Cardiac fibroblast (primary cell): ENCODE data around the gene KAT8.
A peak's percentile ranks its signal among the peaks of the same experiment; 100 is the strongest.

Source experiments
- DNase-seq, 2 donors: peaks; one replicate each; pipeline versions ENCODE4 v3.0.0 to v3.0.0-alpha.2; 2010; ENCODE audit warnings: low read depth in 2 of 2
- H3K4me3 ChIP-seq, 2 donors: replicated peaks in 1 of 2; 1 replicate in 1 of 2; 2 replicates in 1 of 2; pipeline ENCODE4 v1.5.1; 2011; ENCODE audit warnings: low read depth in 2 of 2, low read length in 2 of 2, mild to moderate bottlenecking in 2 of 2, moderate library complexity in 1 of 2
- CTCF ChIP-seq: IDR thresholded peaks from one replicate; pipeline ENCODE4 v1.5.1; 2011; ENCODE audit warnings: low read depth, mild to moderate bottlenecking, low read length, inconsistent platforms

Gene KAT8

DNA sequence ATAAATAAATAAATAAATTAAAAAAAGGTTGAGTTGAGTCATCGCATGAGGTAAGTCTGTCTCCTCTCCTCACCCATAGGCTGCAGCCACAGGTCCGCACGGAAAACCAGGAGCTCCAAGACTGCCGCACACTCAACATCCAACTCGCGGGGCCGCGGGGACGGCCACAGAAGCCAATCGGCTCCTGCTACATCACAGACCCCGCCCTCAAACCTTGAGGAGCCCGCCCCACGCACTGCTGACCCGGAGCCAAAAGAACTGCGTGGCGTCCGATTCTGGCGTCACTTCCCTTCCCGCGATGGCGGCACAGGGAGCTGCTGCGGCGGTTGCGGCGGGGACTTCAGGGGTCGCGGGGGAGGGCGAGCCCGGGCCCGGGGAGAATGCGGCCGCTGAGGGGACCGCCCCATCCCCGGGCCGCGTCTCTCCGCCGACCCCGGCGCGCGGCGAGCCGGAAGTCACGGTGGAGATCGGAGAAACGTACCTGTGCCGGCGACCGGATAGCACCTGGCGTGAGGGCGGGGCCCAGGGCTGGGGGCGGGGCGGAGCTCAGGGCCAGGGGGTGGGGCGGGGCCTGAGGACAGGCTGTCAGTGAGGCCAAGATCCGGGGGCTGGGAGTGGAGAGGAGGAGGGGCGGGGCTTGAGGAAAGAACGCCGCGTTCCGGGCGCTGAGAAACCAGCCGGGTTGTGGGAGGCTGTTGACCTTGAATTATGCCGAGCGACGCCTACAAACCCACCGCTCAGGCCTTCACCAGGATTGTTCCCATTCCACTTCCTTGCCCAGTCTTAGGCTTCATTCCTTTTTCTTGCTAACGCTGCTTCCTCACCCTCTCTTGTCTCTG is at the start of gene KAT8:
Gene KAT8 (plus strand): TSS at position 281 of the 839 bp plus-strand sequence. CDS start 18 bp downstream, at position 299.
- no peak for TF ChIP-seq CTCF
- H3K4me3 ChIP-seq: peak within 1 kb of the TSS; percentile 60 to 66
- DNase-seq: peak; percentile 99

DNA sequence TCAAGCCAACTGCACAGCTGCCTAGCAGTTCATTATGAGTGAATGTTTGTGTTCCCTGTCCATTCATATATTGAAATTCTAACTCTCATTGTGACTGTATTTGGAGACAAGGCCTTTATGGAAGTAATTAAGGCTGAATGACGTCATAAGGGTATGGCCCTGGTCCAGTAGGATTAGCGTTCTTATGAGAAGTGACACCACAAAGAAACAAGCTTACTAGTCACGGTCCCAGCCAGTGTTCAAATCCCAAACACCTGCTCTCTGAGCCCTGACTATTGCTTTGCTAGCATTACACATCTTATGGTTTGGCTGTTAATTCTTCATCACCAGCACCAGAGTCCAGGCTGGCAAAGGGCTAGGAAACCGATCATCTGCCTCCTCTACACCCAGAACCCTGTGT is 45.6 kb upstream of the KAT8 start:
- peak overlapping the region; percentile 92 to 97 for H3K4me3 ChIP-seq
- no peak for TF ChIP-seq CTCF
- DNase-seq: peak; percentile 58 to 81

DNA sequence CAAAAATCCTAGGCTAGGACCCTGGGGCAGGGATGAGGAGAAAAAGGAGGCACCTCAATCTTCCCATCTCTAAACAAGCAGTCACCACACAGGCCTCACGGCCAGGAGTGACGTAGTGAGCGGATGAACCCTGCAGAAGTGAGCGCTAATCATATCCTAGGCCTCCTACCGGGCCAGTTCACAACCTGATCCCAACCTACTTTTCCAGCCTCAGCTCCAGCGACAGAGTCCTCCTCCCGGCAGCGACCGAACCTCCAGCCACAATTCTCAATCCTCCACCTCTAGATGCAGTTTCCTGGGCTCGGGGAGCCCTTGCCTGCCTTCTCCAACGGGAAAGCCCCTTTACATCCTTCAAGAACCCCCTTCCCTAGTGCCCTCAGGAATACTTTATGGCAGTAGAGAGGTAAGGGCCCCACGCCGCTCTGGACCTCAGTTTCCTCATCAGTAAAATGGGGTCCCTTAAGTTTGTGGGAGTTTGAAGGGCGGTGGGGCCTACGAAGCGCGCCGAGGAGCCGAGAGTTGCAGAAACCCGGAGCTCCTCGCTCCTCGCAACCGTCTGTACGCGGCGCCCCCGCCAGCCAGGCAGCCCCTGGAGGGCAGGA is 44.8 kb upstream of the KAT8 start:
- H3K4me3 ChIP-seq: peak overlapping the region; percentile 92 to 97
- no peak for TF ChIP-seq CTCF
- DNase-seq: peak; percentile 43 to 71

DNA sequence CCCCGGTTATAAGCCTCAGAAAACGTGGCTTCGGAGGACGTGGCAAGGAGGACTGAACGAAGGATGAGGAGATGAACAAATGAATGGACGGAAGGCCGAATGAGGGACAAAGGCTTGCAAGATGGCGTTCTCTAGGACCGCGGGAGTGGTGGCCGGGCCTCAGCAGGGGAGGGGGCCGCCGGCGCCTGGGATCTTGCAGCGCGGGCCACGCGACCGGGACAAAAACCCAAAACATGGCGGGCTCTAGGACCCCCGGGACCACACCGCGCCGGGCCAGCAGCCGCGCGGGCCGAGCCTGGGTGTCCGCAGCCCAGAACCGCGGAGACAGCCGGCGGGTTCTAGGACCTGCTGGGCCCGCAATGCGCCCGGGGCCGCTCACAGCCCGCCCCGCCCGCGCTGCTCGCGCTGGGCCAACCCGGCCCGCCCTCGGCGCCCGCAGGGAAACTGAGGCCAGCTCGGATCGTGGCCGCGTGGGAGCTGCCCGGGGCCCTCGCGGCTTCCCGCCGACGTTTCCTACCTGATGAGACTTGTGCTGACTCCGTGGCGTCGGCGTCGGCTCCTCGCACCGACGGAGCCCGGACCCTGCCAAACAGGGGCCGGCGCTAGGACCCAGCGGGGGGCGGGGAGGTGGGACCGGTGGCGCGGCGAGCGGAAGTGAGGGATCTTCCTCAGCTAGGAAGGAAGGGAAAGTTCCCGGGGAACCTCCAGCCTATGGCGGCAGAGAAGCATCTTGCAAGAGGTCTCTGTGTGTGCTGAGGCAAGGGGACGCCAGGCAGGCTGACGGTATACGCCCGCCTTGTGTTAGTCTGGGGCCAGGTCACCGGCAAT is 44.1 kb upstream of the KAT8 start:
- DNase-seq: peak; percentile 92
- H3K4me3 ChIP-seq: peak overlapping the region; percentile 92 to 97
- TF ChIP-seq CTCF: no peak

DNA sequence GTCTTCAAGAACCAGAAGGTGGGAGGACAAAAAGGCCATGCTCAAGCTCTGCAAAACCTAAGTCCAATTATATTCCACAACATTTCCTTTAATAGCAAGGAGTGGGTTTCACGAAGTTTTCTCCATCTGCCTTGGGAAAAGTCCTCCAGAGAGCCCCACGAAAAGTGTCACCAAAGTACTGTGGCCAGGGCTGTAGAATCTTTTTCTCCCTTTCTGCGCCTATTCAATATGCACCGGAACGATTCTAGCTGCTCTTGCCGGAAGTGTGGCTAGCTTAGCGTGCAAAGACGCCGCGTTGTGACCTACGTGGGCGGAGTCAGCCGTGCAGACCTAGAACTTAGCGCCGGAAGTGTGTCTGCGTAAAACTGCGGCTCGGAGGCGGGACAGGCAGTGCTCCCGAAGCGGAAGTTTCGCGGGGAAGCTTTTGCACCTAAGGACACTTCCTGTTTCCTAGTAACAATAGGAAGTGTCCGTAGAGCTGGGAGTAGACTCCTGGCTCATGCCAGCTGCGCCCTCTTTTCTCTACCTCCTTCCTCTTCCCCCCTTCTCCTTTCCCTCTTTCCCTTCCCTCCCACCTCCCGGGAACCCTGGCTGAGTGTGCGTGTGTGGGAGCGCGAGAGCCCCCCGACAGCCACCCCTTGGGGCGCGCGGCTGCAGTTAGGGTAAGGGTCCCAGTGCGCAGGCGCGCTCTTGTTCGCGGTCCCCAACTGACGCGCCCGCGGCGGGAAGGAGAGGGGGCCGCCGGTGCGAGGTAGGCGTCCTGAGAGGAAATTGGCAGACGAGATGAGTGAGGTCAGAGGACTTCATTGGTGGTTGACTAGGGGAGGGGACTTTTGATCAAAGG is 43.3 kb upstream of the KAT8 start, which contains the start of the genes ZNF646 and ZNF668:
Gene ZNF646 (plus strand): TSS at position 453 of the 844 bp plus-strand sequence. CDS start 1,903 bp downstream, outside the sequence.
Gene ZNF668 (minus strand): TSS at position 271 of the 844 bp plus-strand sequence. CDS start 9,781 bp downstream, outside the sequence.
- peak; percentile 99 for DNase-seq
- no peak for TF ChIP-seq CTCF
- peak within 1 kb of the TSS; percentile 92 to 97 for H3K4me3 ChIP-seq

- peak overlapping the region; percentile 92 to 97 for H3K4me3 ChIP-seq
- peak in 1 of 2 donors; percentile 18 for DNase-seq
- TF ChIP-seq CTCF: no peak
Observed at GRCh38 chr16:31074814-31075183, 42.7 kb upstream of the KAT8 start.
